ENCODE results near the gene SLC25A28. TPM values are rescaled to one million over a fixed set of nuclear protein-coding genes. Genes with fewer than 3 reads are reported as not detected.
"Not testable (repeated sequence)": the region's sequence is repeated elsewhere in the genome, so short reads cannot be mapped to it uniquely, and the experiment has no call there.

The SLC25A28 gene
- polyA plus RNA-seq, 1 donor from 2014 or later: 79.9 TPM

GRCh38 chr10:99598011-99598410, 22.2 kb downstream of the SLC25A28 start:
- H3K4me2 ChIP-seq (ENCODE audit: low read length): no peak overlapping the region
- H3K27ac ChIP-seq (ENCODE audit: low read length): no peak overlapping the region
- no peaks in the 10 kb centered on the region for H3K9me2 ChIP-seq (ENCODE audit: insufficient read depth, low read length)
- H3F3A ChIP-seq (ENCODE audit: insufficient read depth, low read length, poor library complexity, severe bottlenecking): no peaks in the 10 kb centered on the region
- H3K9me3 ChIP-seq (ENCODE audit: low read length): no peaks in the 10 kb centered on the region
- no peaks in the 10 kb centered on the region for H4K20me1 ChIP-seq (ENCODE audit: insufficient read depth)
- no peak overlapping the region for H3K9ac ChIP-seq (ENCODE audit: low read length)
- no peaks in the 10 kb centered on the region for H3K27me3 ChIP-seq (ENCODE audit: insufficient read depth, low read depth, low read length)
- TF ChIP-seq EP300 (conservative IDR thresholded peaks at IDR 0.05; ENCODE audit: poor library complexity, severe bottlenecking): no peak
- TF ChIP-seq TAF1 (IDR thresholded peaks at IDR 0.05; ENCODE audit: low read depth): no peak
- no peak for TF ChIP-seq RAD21 (conservative IDR thresholded peaks at IDR 0.05)
- TF ChIP-seq REST (IDR thresholded peaks at IDR 0.05; ENCODE audit: borderline replicate concordance): no peak
- no peak for TF ChIP-seq CTCF (IDR thresholded peaks at IDR 0.05; ENCODE audit: poor library complexity, severe bottlenecking)
- TF ChIP-seq EZH2 (IDR thresholded peaks at IDR 0.05; ENCODE audit: borderline replicate concordance, insufficient read depth, low read length, poor library complexity, severe bottlenecking): no peak
- no peak for TF ChIP-seq MXI1 (conservative IDR thresholded peaks at IDR 0.05; ENCODE audit: poor library complexity, severe bottlenecking)
- TF ChIP-seq POLR2AphosphoS5 (IDR thresholded peaks at IDR 0.05): no peak
- no peak for TF ChIP-seq SMC3 (conservative IDR thresholded peaks at IDR 0.05; ENCODE audit: poor library complexity)
- no peak overlapping the region for H3K4me3 ChIP-seq (ENCODE audit: low read length)
- no peak overlapping the region for H2AFZ ChIP-seq (ENCODE audit: low read depth, low read length)
- no peaks in the 10 kb centered on the region for H3K36me3 ChIP-seq (ENCODE audit: insufficient read depth, low read length)
- no peaks in the 10 kb centered on the region for H3K79me2 ChIP-seq (replicated peaks; ENCODE audit: insufficient read depth, low read length)

GRCh38 chr10:99596708-99597107, 23.5 kb downstream of the SLC25A28 start:
- H2AFZ ChIP-seq (ENCODE audit: low read depth, low read length); H3F3A ChIP-seq (ENCODE audit: insufficient read depth, low read length, poor library complexity, severe bottlenecking); H3K9ac ChIP-seq (ENCODE audit: low read length); H3K36me3 ChIP-seq (ENCODE audit: insufficient read depth, low read length); H3K27me3 ChIP-seq (ENCODE audit: insufficient read depth, low read depth, low read length); H3K9me2 ChIP-seq (ENCODE audit: insufficient read depth, low read length); H3K27ac ChIP-seq (ENCODE audit: low read length); H3K79me2 ChIP-seq (replicated peaks; ENCODE audit: insufficient read depth, low read length); H3K4me3 ChIP-seq (ENCODE audit: low read length); H3K9me3 ChIP-seq (ENCODE audit: low read length); H4K20me1 ChIP-seq (ENCODE audit: insufficient read depth); H3K4me2 ChIP-seq (ENCODE audit: low read length): not testable (repeated sequence)

All from neural cell (in vitro differentiated cells).